PC-3 (cell line): ENCODE measurements around the gene NTNG1. TPM values are rescaled to one million over a fixed set of nuclear protein-coding genes. Genes with fewer than 3 reads are reported as not detected.

Source experiments
- ATAC-seq: fragments of 200-7000 bp; cut with Tn5 transposase; 2 replicates; pipeline ENCODE4 v1.9.1; 2020; ENCODE audit warnings: mild to moderate bottlenecking, moderate library complexity
- BruUV-seq: library from RNA; stranded (reverse); fragments of 400-500 nt; replicated peaks from 2 replicates; lab custom pipeline; 2021; lab: Mats Ljungman, UMichigan
- CTCF ChIA-PET: fragments of 300-600 bp; sonication (Branson Sonifier 250); formaldehyde crosslinking; loops from one replicate; lab custom pipeline; 2022; ENCODE audit warnings: antibody characterized with exemption; lab: Charles Lee
- POLR2A ChIA-PET: fragments of 300-600 bp; sonication (Branson Sonifier 250); formaldehyde crosslinking; loops from one replicate; lab custom pipeline; 2022; ENCODE audit warnings: antibody characterized with exemption; ENCODE audit not compliant: unreplicated experiment; lab: Charles Lee
- DNase-seq: peaks from one replicate; pipeline ENCODE4 v3.0.0-alpha.2; 2015
- H2AFZ ChIP-seq: fragments of 300-600 bp; sonication (generic); 2 replicates; pipeline ENCODE4 v1.6.0; 2016; ENCODE audit warnings: antibody characterized with exemption, low read length
- H3F3A ChIP-seq: fragments of 300-600 bp; sonication (generic); one replicate; pipeline ENCODE4 v1.6.0; 2017; ENCODE audit warnings: antibody characterized with exemption, low read length, control low read depth, mild to moderate bottlenecking; ENCODE audit not compliant: unreplicated experiment
- H3K27ac ChIP-seq: fragments of 300-600 bp; sonication (generic); 2 replicates; pipeline ENCODE4 v1.5.1; 2016; ENCODE audit warnings: mild to moderate bottlenecking, low read length
- H3K27me3 ChIP-seq: fragments of 300-600 bp; sonication (generic); 2 replicates; pipeline ENCODE4 v1.6.1; 2016; ENCODE audit warnings: low read length, mixed read lengths
- H3K36me3 ChIP-seq: fragments of 300-600 bp; sonication (generic); 2 replicates; pipeline ENCODE4 v1.6.1; 2016; ENCODE audit warnings: low read depth, mixed run types, low read length, mixed read lengths
- H3K4me1 ChIP-seq: fragments of 300-600 bp; sonication (generic); 2 replicates; pipeline ENCODE4 v1.5.1; 2016; ENCODE audit warnings: low read length; ENCODE audit not compliant: insufficient read depth
- H3K4me2 ChIP-seq: fragments of 300-600 bp; sonication (generic); 2 replicates; pipeline ENCODE4 v1.6.0; 2016; ENCODE audit warnings: low read length
- H3K4me3 ChIP-seq: fragments of 300-600 bp; sonication (generic); 2 replicates; pipeline ENCODE4 v1.5.1; 2016; ENCODE audit warnings: mild to moderate bottlenecking, low read length, mixed read lengths
- H3K79me2 ChIP-seq: fragments of 300-600 bp; sonication (generic); 2 replicates; pipeline ENCODE4 v1.6.1; 2017; ENCODE audit warnings: low read length, mixed read lengths
- H3K9ac ChIP-seq: fragments of 300-600 bp; sonication (generic); 2 replicates; pipeline ENCODE4 v1.6.0; 2016; ENCODE audit warnings: mild to moderate bottlenecking, low read length
- H3K9me2 ChIP-seq: fragments of 300-600 bp; sonication (generic); replicated peaks from 2 replicates; pipeline ENCODE4 v1.6.1; 2016; ENCODE audit warnings: mixed run types, low read length, mixed read lengths
- H3K9me3 ChIP-seq: fragments of 300-600 bp; sonication (generic); 2 replicates; pipeline ENCODE4 v1.6.1; 2016; ENCODE audit warnings: low read length, mixed read lengths
- H4K20me1 ChIP-seq: fragments of 300-600 bp; sonication (generic); 2 replicates; pipeline ENCODE4 v1.6.1; 2016; ENCODE audit warnings: low read length, mixed read lengths
- EZH2 ChIP-seq: fragments of 300-600 bp; sonication (generic); IDR thresholded peaks from one replicate; pipeline ENCODE4 v1.6.1; 2017; ENCODE audit warnings: antibody characterized with exemption, mild to moderate bottlenecking, low read length; ENCODE audit not compliant: unreplicated experiment
- EZH2phosphoT487 ChIP-seq: fragments of 300-600 bp; sonication (generic); IDR thresholded peaks from 2 replicates; pipeline ENCODE4 v1.6.1; 2018; ENCODE audit warnings: mild to moderate bottlenecking, antibody characterized with exemption, low read length, borderline replicate concordance
- intact Hi-C: fragments of 100-400 bp; cut with micrococcal nuclease; formaldehyde crosslinking; loops from 2 replicates; pipeline ENCODE4 v1.9.0; 2023
- total RNA-seq: library from RNA; depleted of rRNA; stranded (reverse); fragments of >200 nt; gene quantifications from 2 replicates; pipeline ENCODE4 v1.2.3, GENCODE V29; 2014
- TF ChIP-seq, protein P1 (sequence below): fragments of 300-600 bp; sonication (generic); conservative IDR thresholded peaks from 2 replicates; pipeline ENCODE4 v1.5.1; 2017; ENCODE audit warnings: antibody characterized with exemption, low read depth, mild to moderate bottlenecking, low read length

Gene NTNG1
- total RNA-seq, 1 experiment from 2014 or later = 6.7 TPM

DNA sequence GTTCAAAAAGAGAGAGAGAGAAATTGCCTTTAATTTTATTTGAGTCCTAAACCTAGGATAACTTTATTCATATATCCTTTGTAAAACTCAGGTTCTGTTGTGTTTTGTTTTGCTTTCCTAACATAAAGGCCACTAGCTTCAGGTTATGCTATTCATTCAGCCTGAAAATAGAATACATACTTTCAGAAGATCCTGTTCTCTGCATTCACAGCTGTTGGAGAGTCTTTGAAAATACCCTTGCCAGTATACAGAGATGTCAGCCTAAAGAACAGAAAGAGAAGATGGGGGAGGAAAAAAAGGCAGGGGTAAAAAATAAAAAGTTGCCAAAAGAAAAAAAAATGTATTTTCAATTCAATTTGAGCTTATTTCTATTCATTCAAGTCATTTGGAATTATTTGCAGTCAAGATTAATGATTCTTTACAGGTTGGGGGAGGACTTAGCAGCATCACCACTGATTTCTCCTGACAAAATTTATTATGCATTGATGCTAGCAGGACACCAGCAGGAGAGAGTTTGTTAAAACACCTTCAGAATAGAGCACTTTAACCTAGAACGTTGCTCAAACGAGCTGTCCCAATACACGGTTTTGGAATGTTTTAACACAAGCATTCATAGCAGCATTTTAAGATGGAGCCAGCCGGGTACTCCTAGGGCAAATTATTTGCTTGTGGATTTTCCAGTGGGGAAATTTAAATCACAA, 318.5 kb downstream of the NTNG1 start:
- Histone ChIP-seq H3K4me2 (no peak overlapping the region), H3K9me3 (no peaks in the 10 kb centered on the region), H4K20me1 (no peaks in the 10 kb centered on the region), H3K27ac (no peak overlapping the region), H3K4me1 (no peaks in the 10 kb centered on the region), H3K36me3 (no peaks in the 10 kb centered on the region), H3K9me2 (no peaks in the 10 kb centered on the region), H3F3A (no peaks in the 10 kb centered on the region), H3K4me3 (no peak overlapping the region), H2AFZ (no peak overlapping the region), H3K79me2 (no peaks in the 10 kb centered on the region), H3K27me3 (no peaks in the 10 kb centered on the region), H3K9ac (no peak overlapping the region)
- BruUV-seq = no TSS peak
- no peak for TF ChIP-seq EZH2
- TF ChIP-seq, protein P1, sequence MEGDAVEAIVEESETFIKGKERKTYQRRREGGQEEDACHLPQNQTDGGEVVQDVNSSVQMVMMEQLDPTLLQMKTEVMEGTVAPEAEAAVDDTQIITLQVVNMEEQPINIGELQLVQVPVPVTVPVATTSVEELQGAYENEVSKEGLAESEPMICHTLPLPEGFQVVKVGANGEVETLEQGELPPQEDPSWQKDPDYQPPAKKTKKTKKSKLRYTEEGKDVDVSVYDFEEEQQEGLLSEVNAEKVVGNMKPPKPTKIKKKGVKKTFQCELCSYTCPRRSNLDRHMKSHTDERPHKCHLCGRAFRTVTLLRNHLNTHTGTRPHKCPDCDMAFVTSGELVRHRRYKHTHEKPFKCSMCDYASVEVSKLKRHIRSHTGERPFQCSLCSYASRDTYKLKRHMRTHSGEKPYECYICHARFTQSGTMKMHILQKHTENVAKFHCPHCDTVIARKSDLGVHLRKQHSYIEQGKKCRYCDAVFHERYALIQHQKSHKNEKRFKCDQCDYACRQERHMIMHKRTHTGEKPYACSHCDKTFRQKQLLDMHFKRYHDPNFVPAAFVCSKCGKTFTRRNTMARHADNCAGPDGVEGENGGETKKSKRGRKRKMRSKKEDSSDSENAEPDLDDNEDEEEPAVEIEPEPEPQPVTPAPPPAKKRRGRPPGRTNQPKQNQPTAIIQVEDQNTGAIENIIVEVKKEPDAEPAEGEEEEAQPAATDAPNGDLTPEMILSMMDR = no peak
- no peak for TF ChIP-seq EZH2phosphoT487
- ChIA-PET POLR2A (no interaction called here), CTCF (no interaction called here)
- no peak for ATAC-seq
- DNase-seq = no peak
- intact Hi-C loops = no loop called here

DNA sequence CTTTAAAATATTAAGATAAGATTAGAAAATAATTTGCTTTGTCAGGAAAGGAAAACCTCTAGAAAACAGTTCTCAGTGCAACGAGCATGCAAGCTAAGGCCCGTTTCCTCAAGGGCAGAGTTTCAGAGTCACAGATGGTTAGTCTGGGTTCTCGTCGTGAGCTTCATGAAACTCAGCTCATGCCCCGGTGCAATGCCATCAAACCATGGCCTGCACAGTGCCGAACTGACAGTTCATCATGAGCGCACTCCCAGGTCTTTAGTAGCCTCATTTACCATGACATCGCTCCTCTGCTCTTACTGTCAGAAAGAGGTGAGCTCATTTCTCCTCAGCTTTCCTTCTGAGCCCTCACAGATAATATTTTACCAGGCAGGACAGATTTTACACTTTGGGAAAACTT, 319.2 kb downstream of the NTNG1 start:
- intact Hi-C loops = no loop called here
- Histone ChIP-seq H4K20me1 (no peaks in the 10 kb centered on the region), H3K4me2 (no peak overlapping the region), H3K79me2 (no peaks in the 10 kb centered on the region), H3F3A (no peaks in the 10 kb centered on the region), H2AFZ (no peak overlapping the region), H3K9me3 (no peaks in the 10 kb centered on the region), H3K27ac (no peak overlapping the region), H3K27me3 (no peaks in the 10 kb centered on the region), H3K4me1 (no peaks in the 10 kb centered on the region), H3K36me3 (no peaks in the 10 kb centered on the region), H3K4me3 (no peak overlapping the region), H3K9ac (no peak overlapping the region), H3K9me2 (no peaks in the 10 kb centered on the region)
- BruUV-seq = no TSS peak
- ChIA-PET POLR2A (no interaction called here), CTCF (no interaction called here)
- no peak for ATAC-seq
- no peak for DNase-seq
- no peak for TF ChIP-seq EZH2
- TF ChIP-seq, protein P1 = no peak
- no peak for TF ChIP-seq EZH2phosphoT487

- DNase-seq (peak; percentile 13), ATAC-seq (peak; percentile 51)
- intact Hi-C loops = no loop called here
- no peak overlapping the region for H3K4me2 ChIP-seq
- BruUV-seq = no TSS peak
- H2AFZ ChIP-seq = no peak overlapping the region
- H3K9me3 ChIP-seq = no peaks in the 10 kb centered on the region
- H3F3A ChIP-seq = no peaks in the 10 kb centered on the region
- TF ChIP-seq, protein P1 = peak; percentile 43
- TF ChIP-seq EZH2phosphoT487 (no peak), EZH2 (no peak)
- H3K79me2 ChIP-seq = no peaks in the 10 kb centered on the region
- ChIA-PET CTCF (no interaction called here), POLR2A (no interaction called here)
- no peaks in the 10 kb centered on the region for H3K9me2 ChIP-seq
- H4K20me1 ChIP-seq = no peaks in the 10 kb centered on the region
- no peak overlapping the region for H3K27ac ChIP-seq
- no peak overlapping the region for H3K4me3 ChIP-seq
- H3K36me3 ChIP-seq = no peaks in the 10 kb centered on the region
- H3K27me3 ChIP-seq = no peaks in the 10 kb centered on the region
- H3K4me1 ChIP-seq = no peaks in the 10 kb centered on the region
- no peak overlapping the region for H3K9ac ChIP-seq
These were observed 324.0 kb downstream of the NTNG1 start for GRCh38 chr1:107464827-107465226.
